Suprapubic skin (tissue), 4 donors: ENCODE measurements around the gene CHD2. TPM values are rescaled to one million over a fixed set of nuclear protein-coding genes. Genes with fewer than 3 reads are reported as not detected.

Experiments
- DNase-seq, 2 donors: peaks; one replicate each; pipeline ENCODE4 v3.0.0-alpha.2; 2019; ENCODE audit warnings: low spot score in 2 of 2
- H3K27ac ChIP-seq: fragments of 200-600 bp; sonication (generic); one replicate; pipeline ENCODE4 v1.5.1; 2019
- H3K27me3 ChIP-seq: fragments of 200-600 bp; sonication (generic); one replicate; pipeline ENCODE4 v1.5.1; 2019
- H3K36me3 ChIP-seq: fragments of 200-600 bp; sonication (generic); one replicate; pipeline ENCODE4 v1.5.1; 2019
- H3K4me1 ChIP-seq: fragments of 200-600 bp; sonication (generic); one replicate; pipeline ENCODE4 v1.5.1; 2019
- H3K4me3 ChIP-seq: fragments of 200-600 bp; sonication (generic); one replicate; pipeline ENCODE4 v1.5.1; 2019; ENCODE audit warnings: mild to moderate bottlenecking
- H3K9me3 ChIP-seq: fragments of 200-600 bp; sonication (generic); one replicate; pipeline ENCODE4 v1.5.1; 2019
- EP300 ChIP-seq: sonication (generic); formaldehyde crosslinking; IDR thresholded peaks from one replicate; pipeline ENCODE4 v1.6.1; 2017; ENCODE audit warnings: antibody characterized with exemption
- POLR2A ChIP-seq, 2 donors: fragments of 450-650 bp; IDR thresholded peaks; one replicate each; pipeline ENCODE4 v1.6.1; 2017; ENCODE audit warnings: antibody characterized with exemption in 2 of 2, mild to moderate bottlenecking in 2 of 2, moderate library complexity in 2 of 2
- POLR2AphosphoS5 ChIP-seq, 3 donors: sonication (generic); formaldehyde crosslinking; IDR thresholded peaks; one replicate each; pipeline ENCODE4 v1.6.1; 2017; ENCODE audit warnings: antibody characterized with exemption in 3 of 3
- WGBS: methylation state at CpG from one replicate; pipeline ENCODE4 v1.1.5; 2018; 5-methylcytosine and 5-hydroxymethylcytosine counted together
- total RNA-seq, 4 donors: library from RNA; depleted of rRNA; stranded (reverse); fragments of >200 nt; gene quantifications; one replicate each; pipeline ENCODE4 v1.1.0, GENCODE V29; 2016
- TF ChIP-seq, protein P1 (sequence below), 2 donors: fragments of 200-600 bp in 1 of 2; fragments of 450-650 bp in 1 of 2; sonication (generic) in 1 of 2; IDR thresholded peaks; one replicate each; pipeline ENCODE4 v1.5.1; 2016 to 2019; ENCODE audit warnings: antibody characterized with exemption in 2 of 2, mild to moderate bottlenecking in 1 of 2, moderate library complexity in 1 of 2

Gene CHD2
- total RNA-seq, 4 donors from 2014 or later: 93.3 to 319 (median 127) TPM

DNA sequence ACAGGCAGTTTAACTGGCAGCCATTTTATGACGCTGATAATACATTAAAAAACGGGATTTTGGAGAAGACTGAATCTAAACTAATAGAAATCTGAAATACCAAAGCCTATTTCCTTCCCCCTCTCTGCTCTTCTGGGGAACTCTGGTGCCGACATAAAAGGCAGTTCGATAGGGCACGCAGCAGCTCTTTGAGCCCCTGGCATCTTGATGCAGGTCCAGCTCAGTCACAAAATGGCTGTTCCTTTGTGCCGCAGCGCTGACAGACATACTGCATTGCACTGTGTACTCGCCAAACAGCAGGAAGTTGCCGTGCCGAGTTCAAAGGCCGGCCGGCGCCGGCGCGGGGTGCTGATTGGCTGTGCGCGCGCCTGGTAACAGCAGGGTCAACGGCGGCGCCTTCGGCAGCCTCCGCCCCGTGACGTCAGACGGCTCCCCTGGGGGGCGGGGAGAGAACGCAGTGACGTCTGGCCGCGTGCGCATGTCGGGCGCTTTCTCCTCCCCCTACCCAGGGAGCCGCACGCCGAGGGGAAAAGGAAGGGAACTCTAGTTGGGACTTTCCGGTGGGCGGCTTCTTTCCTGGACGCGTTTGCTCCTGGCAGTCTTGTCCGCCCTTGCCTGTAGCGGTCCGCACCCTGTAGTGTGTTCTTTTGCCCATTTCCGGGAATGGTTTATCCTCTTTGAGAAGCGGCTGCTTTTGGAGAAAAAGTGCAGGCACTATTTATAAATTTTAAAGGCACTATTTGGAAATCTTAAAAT lies 4.0 kb downstream of the CHD2 start:
- H3K27ac ChIP-seq: peak overlapping the region; percentile 97
- TF ChIP-seq, protein P1, sequence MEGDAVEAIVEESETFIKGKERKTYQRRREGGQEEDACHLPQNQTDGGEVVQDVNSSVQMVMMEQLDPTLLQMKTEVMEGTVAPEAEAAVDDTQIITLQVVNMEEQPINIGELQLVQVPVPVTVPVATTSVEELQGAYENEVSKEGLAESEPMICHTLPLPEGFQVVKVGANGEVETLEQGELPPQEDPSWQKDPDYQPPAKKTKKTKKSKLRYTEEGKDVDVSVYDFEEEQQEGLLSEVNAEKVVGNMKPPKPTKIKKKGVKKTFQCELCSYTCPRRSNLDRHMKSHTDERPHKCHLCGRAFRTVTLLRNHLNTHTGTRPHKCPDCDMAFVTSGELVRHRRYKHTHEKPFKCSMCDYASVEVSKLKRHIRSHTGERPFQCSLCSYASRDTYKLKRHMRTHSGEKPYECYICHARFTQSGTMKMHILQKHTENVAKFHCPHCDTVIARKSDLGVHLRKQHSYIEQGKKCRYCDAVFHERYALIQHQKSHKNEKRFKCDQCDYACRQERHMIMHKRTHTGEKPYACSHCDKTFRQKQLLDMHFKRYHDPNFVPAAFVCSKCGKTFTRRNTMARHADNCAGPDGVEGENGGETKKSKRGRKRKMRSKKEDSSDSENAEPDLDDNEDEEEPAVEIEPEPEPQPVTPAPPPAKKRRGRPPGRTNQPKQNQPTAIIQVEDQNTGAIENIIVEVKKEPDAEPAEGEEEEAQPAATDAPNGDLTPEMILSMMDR (IDR thresholded peaks at IDR 0.05): no peak
- TF ChIP-seq POLR2A (IDR thresholded peaks at IDR 0.05): peak; percentile 34 to 84
- peak; percentile 88 to 96 (median 92) for TF ChIP-seq POLR2AphosphoS5 (IDR thresholded peaks at IDR 0.05)
- TF ChIP-seq EP300: peak; percentile 85
- no peaks in the 10 kb centered on the region for H3K27me3 ChIP-seq
- no peaks in the 10 kb centered on the region for H3K9me3 ChIP-seq
- under 1% methylated on average over 36 of the region's 47 CpGs for WGBS
- no peaks in the 10 kb centered on the region for H3K36me3 ChIP-seq
- peak overlapping the region; percentile 62 for H3K4me3 ChIP-seq
- H3K4me1 ChIP-seq: peaks cover 63% of the 10 kb centered on the region
- peak; percentile 99 for DNase-seq

DNA sequence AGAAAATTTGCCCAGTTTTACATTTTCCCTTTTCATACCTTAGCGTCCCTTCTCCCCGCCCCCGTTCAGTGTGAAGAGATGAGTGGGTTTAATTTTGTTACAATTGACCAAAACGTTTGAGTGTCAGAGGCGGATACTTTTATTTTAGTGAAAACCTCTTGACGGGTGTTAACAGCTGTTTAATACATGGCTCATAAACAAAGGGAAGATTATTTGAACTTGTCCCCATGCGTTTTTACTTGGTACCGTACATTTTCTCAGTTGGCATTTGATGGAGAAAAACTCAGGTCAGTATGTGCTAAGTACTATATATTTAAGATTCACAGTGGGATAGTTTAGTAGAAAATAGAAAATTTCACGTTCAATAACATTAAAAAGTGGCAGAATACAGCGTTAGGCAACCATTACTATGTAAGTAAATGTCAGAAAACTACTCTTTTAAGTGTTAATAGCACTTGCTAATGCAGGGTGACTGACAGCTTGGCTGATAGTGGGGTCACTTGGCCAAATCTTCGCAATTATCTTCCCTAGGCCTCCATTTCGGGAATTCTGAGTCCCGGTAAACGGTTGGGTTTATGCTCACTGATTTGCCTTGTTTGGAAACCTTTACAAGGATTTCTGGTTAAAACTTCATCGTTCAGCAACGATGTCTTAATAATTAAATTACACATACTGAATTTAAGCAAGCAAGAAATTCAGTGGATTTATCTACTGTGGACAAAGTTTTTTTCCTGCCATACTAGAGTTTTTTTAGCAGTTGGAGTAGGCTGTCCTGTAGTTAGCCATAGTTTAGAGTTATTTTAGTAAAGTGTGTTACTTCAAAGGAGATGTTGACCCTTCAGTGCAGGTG lies 4.8 kb downstream of the CHD2 start:
- H3K36me3 ChIP-seq: peaks cover 2% of the 10 kb centered on the region
- no peaks in the 10 kb centered on the region for H3K9me3 ChIP-seq
- peaks cover 66% of the 10 kb centered on the region for H3K4me1 ChIP-seq
- peak overlapping the region; percentile 62 for H3K4me3 ChIP-seq
- WGBS: 7% methylated on average over 16 of the region's 16 CpGs
- H3K27me3 ChIP-seq: no peaks in the 10 kb centered on the region
- TF ChIP-seq EP300: no peak
- no peak for TF ChIP-seq POLR2AphosphoS5 (IDR thresholded peaks at IDR 0.05)
- TF ChIP-seq, protein P1 (IDR thresholded peaks at IDR 0.05): no peak
- no peak for TF ChIP-seq POLR2A (IDR thresholded peaks at IDR 0.05)
- H3K27ac ChIP-seq: peak overlapping the region; percentile 97
- DNase-seq: no peak

DNA sequence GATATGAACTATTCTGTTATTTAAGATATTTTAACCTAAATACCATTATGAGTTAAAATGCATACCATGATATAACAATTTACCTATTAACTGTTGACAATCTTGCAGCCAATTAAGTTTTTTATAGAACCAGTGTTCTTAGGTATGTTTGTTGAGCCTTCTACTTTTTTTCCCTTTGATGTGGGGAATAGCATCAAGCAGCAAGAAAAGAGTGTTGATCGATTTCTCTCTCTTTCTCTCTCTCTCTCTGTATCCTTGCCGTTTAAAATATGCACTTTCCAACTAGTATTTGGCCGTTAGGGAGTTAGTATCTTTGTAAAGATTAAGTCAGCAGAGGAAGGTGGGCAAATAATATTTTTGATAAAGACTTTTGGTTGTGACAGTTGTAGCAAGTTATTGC lies 5.9 kb downstream of the CHD2 start:
- TF ChIP-seq POLR2A (IDR thresholded peaks at IDR 0.05): no peak
- TF ChIP-seq POLR2AphosphoS5 (IDR thresholded peaks at IDR 0.05): no peak
- TF ChIP-seq EP300: no peak
- TF ChIP-seq, protein P1 (IDR thresholded peaks at IDR 0.05): no peak
- Histone ChIP-seq H3K36me3 (peaks cover 5% of the 10 kb centered on the region), H3K9me3 (no peaks in the 10 kb centered on the region), H3K27ac (peak overlapping the region; percentile 97), H3K4me3 (peak overlapping the region; percentile 62), H3K27me3 (no peaks in the 10 kb centered on the region), H3K4me1 (peaks cover 75% of the 10 kb centered on the region)
- WGBS: 8% methylated on average over 3 of the region's 3 CpGs
- no peak for DNase-seq

DNA sequence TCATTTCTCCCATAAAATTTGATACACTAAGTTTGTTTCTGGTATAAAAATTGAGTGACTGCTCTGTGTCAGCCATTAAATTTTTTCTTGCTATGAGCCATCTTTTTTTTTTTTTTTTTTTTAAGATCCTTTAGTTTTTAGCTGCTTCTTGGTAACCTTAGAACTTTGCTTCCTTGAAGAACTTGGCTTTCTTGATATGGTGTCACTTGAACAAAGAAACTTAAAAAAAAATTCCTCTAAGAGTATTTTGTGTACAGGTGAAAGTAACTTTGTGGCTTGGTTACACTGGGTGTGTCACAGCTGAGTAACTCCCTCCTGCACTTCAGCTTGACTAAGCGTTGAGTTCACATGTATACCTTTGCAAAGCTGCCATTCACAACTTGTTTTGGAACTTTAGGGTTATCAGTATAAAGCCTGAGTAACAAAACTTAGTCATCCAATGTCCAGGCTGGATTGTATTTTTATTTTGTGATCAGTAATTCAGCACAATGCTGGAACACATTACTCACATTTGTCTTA lies 6.5 kb downstream of the CHD2 start:
- no peaks in the 10 kb centered on the region for H3K9me3 ChIP-seq
- H3K27me3 ChIP-seq: no peaks in the 10 kb centered on the region
- H3K36me3 ChIP-seq: peaks cover 5% of the 10 kb centered on the region
- peak overlapping the region; percentile 97 for H3K27ac ChIP-seq
- peak overlapping the region; percentile 62 for H3K4me3 ChIP-seq
- WGBS: 53% methylated on average over 1 of the region's 1 CpG
- TF ChIP-seq EP300: no peak
- H3K4me1 ChIP-seq: peaks cover 81% of the 10 kb centered on the region
- no peak for DNase-seq

DNA sequence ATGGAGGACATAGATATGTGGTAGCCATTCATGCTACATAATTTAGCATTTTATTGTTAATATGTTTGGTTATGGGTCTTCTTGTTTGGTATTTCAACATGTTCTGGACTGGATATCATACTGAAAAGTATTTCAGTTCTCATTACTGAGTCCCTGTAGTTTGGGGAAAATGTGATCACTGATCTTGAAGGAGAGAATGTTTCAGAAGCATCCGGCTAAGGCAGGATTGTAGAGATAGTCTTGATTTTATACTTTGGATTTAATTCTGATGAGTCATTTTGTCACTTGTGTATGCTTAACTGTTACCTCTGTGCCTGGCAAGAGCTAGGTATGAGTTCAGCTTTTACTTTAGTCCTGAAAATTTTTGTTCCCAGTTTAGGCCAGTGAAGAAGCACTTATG lies 7.1 kb downstream of the CHD2 start:
- H3K4me3 ChIP-seq: peak overlapping the region; percentile 30
- peaks cover 86% of the 10 kb centered on the region for H3K4me1 ChIP-seq
- no peaks in the 10 kb centered on the region for H3K27me3 ChIP-seq
- peaks cover 5% of the 10 kb centered on the region for H3K36me3 ChIP-seq
- H3K9me3 ChIP-seq: no peaks in the 10 kb centered on the region
- TF ChIP-seq POLR2AphosphoS5 (IDR thresholded peaks at IDR 0.05) (no peak), EP300 (no peak), POLR2A (IDR thresholded peaks at IDR 0.05) (no peak)
- TF ChIP-seq, protein P1 (IDR thresholded peaks at IDR 0.05): no peak
- peak overlapping the region; percentile 97 for H3K27ac ChIP-seq
- WGBS: 29% methylated on average over 1 of the region's 1 CpG
- no peak for DNase-seq
